Measurements from ENCODE around the gene CENPVL2. TPM values are rescaled to one million over a fixed set of nuclear protein-coding genes. Genes with fewer than 3 reads are reported as not detected.
"Not testable (repeated sequence)": the region's sequence is repeated elsewhere in the genome, so short reads cannot be mapped to it uniquely, and the experiment has no call there.

The CENPVL2 gene
- total and polyA plus RNA-seq, 8 donors: not detected

GRCh38 chrX:51665981-51666380 is 16.6 kb downstream of the CENPVL2 start:
- intact Hi-C loops (cut with DNase I): no loop called here
- no peak for ATAC-seq
- TF ChIP-seq CTCF (IDR thresholded peaks at IDR 0.05): no peak
- Histone ChIP-seq H3K9me3 (no peaks in the 10 kb centered on the region), H3K4me1 (no peaks in the 10 kb centered on the region), H3K27ac (no peak overlapping the region), H3K36me3 (no peaks in the 10 kb centered on the region), H3K4me3 (no peak overlapping the region), H3K27me3 (no peaks in the 10 kb centered on the region)
- no peak for DNase-seq

GRCh38 chrX:51643377-51643776 is 39.3 kb downstream of the CENPVL2 start:
- Histone ChIP-seq H3K27ac (no peak overlapping the region), H3K9me3 (no peaks in the 10 kb centered on the region), H3K4me3 (no peak overlapping the region), H3K27me3 (peaks cover 7 to 23% of the 10 kb centered on the region in 2 donors), H3K4me1 (no peaks in the 10 kb centered on the region), H3K36me3 (no peaks in the 10 kb centered on the region)
- ATAC-seq (no peak), DNase-seq (no peak)
- no peak for TF ChIP-seq CTCF (IDR thresholded peaks at IDR 0.05)
- intact Hi-C loops (cut with DNase I): no loop called here

GRCh38 chrX:51641421-51642021 is 41.1 kb downstream of the CENPVL2 start:
- peaks cover 7 to 29% of the 10 kb centered on the region in 2 donors for H3K27me3 ChIP-seq
- ATAC-seq (peak; percentile 58), DNase-seq (peak in 2 of 4 donors; percentile 9 to 45)
- intact Hi-C loops (cut with DNase I): no loop called here
- no peak overlapping the region for H3K4me3 ChIP-seq
- no peaks in the 10 kb centered on the region for H3K4me1 ChIP-seq
- no peak overlapping the region for H3K27ac ChIP-seq
- peak in 1 of 2 donors; percentile 21 for TF ChIP-seq CTCF (IDR thresholded peaks at IDR 0.05)
- H3K9me3 ChIP-seq: no peaks in the 10 kb centered on the region
- H3K36me3 ChIP-seq: no peaks in the 10 kb centered on the region

GRCh38 chrX:51636511-51636910 is 46.1 kb downstream of the CENPVL2 start:
- H3K4me1 ChIP-seq; intact Hi-C loops (cut with DNase I); ATAC-seq; H3K4me3 ChIP-seq; DNase-seq; H3K27ac ChIP-seq; H3K9me3 ChIP-seq; H3K36me3 ChIP-seq: not testable (repeated sequence)
- peaks cover 7 to 21% of the 10 kb centered on the region in 2 donors for H3K27me3 ChIP-seq

Other genes starting within 250 kb of the CENPVL2 start
- under 1 TPM; 0.58 to 0.93 TPM for gene NUDT11, start 186.2 kb downstream of the CENPVL2 start, total RNA-seq
- gene NUDT11, start 186.2 kb downstream of the CENPVL2 start, polyA plus RNA-seq (ENCODE audit: insufficient read length in 6 of 6): 1 to 10 TPM; 7.0 to 9.7 (median 8.5) TPM
- not detected for gene CENPVL3, start 63.9 kb downstream of the CENPVL2 start, total RNA-seq
- under 1 TPM in 4 of 6 donors, not detected in 2; 0.08 to 0.20 (median 0.13) TPM for gene CENPVL3, start 63.9 kb downstream of the CENPVL2 start, polyA plus RNA-seq (ENCODE audit: insufficient read length in 6 of 6)
- not detected for gene CENPVL1, start 27.7 kb upstream of the CENPVL2 start, total RNA-seq
- not detected for gene CENPVL1, start 27.7 kb upstream of the CENPVL2 start, polyA plus RNA-seq (ENCODE audit: insufficient read length in 6 of 6)
- gene GSPT2, start 60.6 kb upstream of the CENPVL2 start, total RNA-seq: 10 to 100 TPM in 1 of 2 donors, 1 to 10 TPM in 1; 8.8 to 10.5 TPM
- 10 to 100 TPM; 14.3 to 17.9 (median 16.8) TPM for gene GSPT2, start 60.6 kb upstream of the CENPVL2 start, polyA plus RNA-seq (ENCODE audit: insufficient read length in 6 of 6)
- gene MAGED1, start 210.8 kb upstream of the CENPVL2 start, total RNA-seq: 100 to 1,000 TPM; 132 to 205 TPM
- gene MAGED1, start 210.8 kb upstream of the CENPVL2 start, polyA plus RNA-seq (ENCODE audit: insufficient read length in 6 of 6): 100 to 1,000 TPM; 281 to 375 (median 309) TPM

All from left lung (tissue), 10 donors.